Activated CD4-positive, CD25-positive, alpha-beta regulatory T cell treated with anti-CD3 and anti-CD28 coated beads, Interleukin-2, amount 50 U/mL, for 16 hours (primary cell): ENCODE data around the gene SEC61B.
A peak's percentile ranks its signal among the peaks of the same experiment; 100 is the strongest.

Experiments
- DNase-seq: peaks from one replicate; pipeline ENCODE4 v3.0.0-alpha.2; 2020; ENCODE audit warnings: low read depth, low spot score

SEC61B gene

GRCh38 chr9:99221621-99222415, at the start of gene SEC61B, which contains the start of gene ALG2:
Gene SEC61B, plus strand, starts transcription at chr9:99222282. Its CDS starts 82 bp downstream, at chr9:99222364.
Gene ALG2, minus strand, starts transcription at chr9:99221942. Its CDS starts 48 bp downstream, at chr9:99221894.
- DNase-seq: peak; percentile 83

GRCh38 chr9:99173570-99174504, 48.2 kb upstream of the SEC61B start:
- DNase-seq: no peak

DNA sequence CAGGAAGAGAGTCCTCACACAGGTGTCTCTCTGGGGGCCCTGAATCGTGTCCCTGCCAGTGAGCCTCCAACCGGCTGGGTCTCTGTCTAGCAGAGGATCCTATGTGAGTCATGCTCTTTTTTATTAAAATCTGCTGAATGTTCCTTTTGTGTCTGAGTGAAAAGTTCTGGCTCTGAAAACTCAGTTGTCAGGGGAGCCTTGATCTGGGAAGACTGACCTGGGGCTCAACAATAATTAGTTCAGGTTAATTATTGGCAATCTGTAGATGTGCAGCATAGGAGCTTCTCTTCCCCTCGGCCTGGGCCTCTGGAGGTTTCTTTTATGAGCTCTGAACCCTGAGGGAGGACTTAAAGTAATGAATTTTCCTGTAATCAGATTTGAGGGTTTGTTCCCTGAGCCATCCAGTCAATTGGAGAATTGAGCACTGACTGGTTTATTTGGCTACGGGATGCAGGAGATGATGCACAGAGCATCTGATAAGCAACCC, 45.5 kb upstream of the SEC61B start:
- no peak for DNase-seq

- DNase-seq: no peak
Measured at GRCh38 chr9:99177576-99178366, 44.3 kb upstream of the SEC61B start.

- no peak for DNase-seq
Measured at GRCh38 chr9:99178912-99179872, 42.9 kb upstream of the SEC61B start.

DNA sequence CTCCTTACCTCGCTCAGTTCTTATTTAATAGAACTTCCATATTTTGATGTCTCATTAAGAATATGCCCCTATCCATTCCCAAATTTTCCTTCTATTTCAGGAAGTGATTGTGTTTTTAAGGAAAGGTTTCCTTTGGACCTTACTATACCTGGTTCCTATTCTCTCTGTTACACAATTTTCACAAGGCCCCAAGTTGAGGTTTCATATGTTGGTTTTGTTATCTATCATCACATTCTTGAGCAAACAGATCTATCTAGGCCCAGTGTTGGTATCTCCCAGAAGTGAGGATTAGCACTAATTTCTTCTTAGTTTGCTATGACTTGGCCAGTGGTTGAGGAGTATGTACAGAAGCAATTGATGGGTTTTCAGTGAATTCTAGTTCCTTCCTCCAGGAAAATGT, 41.9 kb upstream of the SEC61B start:
- no peak for DNase-seq

- DNase-seq: no peak
Measured at GRCh38 chr9:99180662-99181061, 41.4 kb upstream of the SEC61B start.

DNA sequence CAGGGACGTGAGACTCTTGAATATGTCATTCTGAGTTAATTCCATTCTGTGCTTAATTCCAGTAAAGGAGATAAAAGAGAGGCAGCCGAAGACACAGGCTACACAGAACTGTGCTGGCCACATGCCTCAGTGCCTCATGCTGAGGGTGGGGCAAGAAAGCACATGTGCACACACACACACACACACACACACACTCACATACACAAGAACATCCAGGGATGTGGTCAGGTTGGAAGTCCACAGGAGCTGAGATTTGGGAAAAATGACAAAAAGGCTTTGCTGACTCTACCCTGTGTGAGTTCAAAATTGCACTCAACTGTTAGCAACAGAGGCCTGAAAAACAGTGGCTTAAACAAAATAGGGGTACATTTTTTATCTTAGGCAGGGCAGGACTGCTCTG, 40.9 kb upstream of the SEC61B start:
- no peak for DNase-seq

DNA sequence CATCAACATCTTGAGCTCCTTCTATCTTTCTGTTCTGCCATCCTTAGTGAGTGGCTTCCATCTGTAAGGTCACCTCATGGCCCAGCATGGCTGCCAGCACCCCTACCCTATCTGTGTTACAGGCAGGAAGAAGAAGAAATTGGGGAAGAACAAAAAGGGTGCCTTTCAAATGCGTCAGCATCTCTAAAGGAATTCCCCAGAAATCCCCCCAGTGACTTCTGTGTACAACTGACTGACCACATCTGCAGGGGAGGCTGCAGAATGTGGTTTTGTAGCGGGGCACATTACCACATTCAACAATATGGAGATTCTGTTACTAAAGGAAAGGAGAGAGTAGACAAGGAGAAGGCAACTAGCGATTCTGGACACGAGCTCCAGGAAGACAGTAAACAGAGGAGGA, 40.5 kb upstream of the SEC61B start:
- DNase-seq: no peak

GRCh38 chr9:99182356-99182755, 39.7 kb upstream of the SEC61B start:
- DNase-seq: no peak

- no peak for DNase-seq
Measured at GRCh38 chr9:99183616-99184015, 38.5 kb upstream of the SEC61B start.

- no peak for DNase-seq
Measured at GRCh38 chr9:99184110-99184474, 38.0 kb upstream of the SEC61B start.

- peak; percentile 36 for DNase-seq
Measured at GRCh38 chr9:99184475-99185347, 37.4 kb upstream of the SEC61B start.

- DNase-seq: no peak
Measured at GRCh38 chr9:99185348-99185632, 36.8 kb upstream of the SEC61B start.

- no peak for DNase-seq
Measured at GRCh38 chr9:99185934-99186333, 36.1 kb upstream of the SEC61B start.

- DNase-seq: no peak
Measured at GRCh38 chr9:99187311-99187710, 34.8 kb upstream of the SEC61B start.

DNA sequence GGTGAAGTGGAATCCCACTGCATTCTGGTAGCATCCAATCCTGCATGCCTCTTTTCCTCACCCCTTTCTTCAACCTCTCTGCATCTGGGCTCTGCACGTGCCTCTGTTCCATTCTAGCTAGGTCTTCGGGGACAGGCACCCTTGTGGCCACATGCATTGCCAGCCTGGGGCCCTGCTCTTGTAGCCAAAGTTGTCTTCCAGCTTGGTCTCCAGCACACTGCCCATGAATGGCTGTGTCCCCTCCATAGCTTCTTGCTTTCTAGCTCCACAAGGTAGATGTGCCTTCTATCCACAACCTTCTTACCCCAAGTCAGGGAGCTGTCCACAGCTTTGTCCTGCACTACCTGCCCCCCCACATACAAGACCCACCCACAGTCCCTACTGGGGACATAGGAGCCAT, 32.9 kb upstream of the SEC61B start:
- DNase-seq: no peak

- no peak for DNase-seq
Measured at GRCh38 chr9:99189887-99190596, 32.0 kb upstream of the SEC61B start.
